ENCODE data around the gene KRTAP1-1. TPM values are rescaled to one million over a fixed set of nuclear protein-coding genes. Genes with fewer than 3 reads are reported as not detected.

The KRTAP1-1 gene

Small RNAs within 50 kb of the gene (small RNA-seq; reads per million reads assigned to genes)
- gene KRTAP3-4P (ENCODE audit: insufficient read depth), result not detected

Measured in mesendoderm (in vitro differentiated cells).